Measurements from ENCODE around the gene PTPN1. TPM values are rescaled to one million over a fixed set of nuclear protein-coding genes. Genes with fewer than 3 reads are reported as not detected.

PTPN1 gene
- polyA plus RNA-seq, 3 donors = 12.4 to 21.4 (median 19.1) TPM

- Histone ChIP-seq H3K27ac (ENCODE audit: low read depth in 1 of 2, low read length in 2 of 2) (no peak overlapping the region), H2AFZ (ENCODE audit: insufficient read depth, low read depth, low read length, poor library complexity, severe bottlenecking) (no peak overlapping the region), H3K4me1 (ENCODE audit: control insufficient read depth in 1 of 2, insufficient read depth in 2 of 2, low read length in 2 of 2) (peaks cover 0 to 5% of the 10 kb centered on the region in 2 donors), H3K36me3 (replicated peaks in 1 of 2; ENCODE audit: control insufficient read depth in 1 of 2, insufficient read depth in 2 of 2, low read length in 2 of 2) (peaks cover 4 to 38% of the 10 kb centered on the region in 2 donors), H3K9ac (ENCODE audit: insufficient read depth, low read length, poor library complexity, severe bottlenecking) (no peak overlapping the region), H3K27me3 (ENCODE audit: control insufficient read depth in 2 of 2, insufficient read depth in 2 of 2, low read length in 2 of 2) (no peaks in the 10 kb centered on the region), H3K9me3 (replicated peaks in 1 of 2; ENCODE audit: control insufficient read depth in 1 of 2, insufficient read depth in 1 of 2, low read length in 2 of 2) (no peaks in the 10 kb centered on the region), H3K4me3 (replicated peaks in 1 of 3; ENCODE audit: low read depth in 2 of 3, low read length in 3 of 3) (no peak overlapping the region), H3K4me2 (replicated peaks; ENCODE audit: extremely low read depth, low read length, poor library complexity, severe bottlenecking) (no peak overlapping the region), H4K20me1 (ENCODE audit: insufficient read depth, low read length) (peaks cover 88% of the 10 kb centered on the region), H3K79me2 (ENCODE audit: insufficient read depth, low read length) (peaks cover 93% of the 10 kb centered on the region)
- H3K36me3 Mint-ChIP-seq = peaks cover 20 to 29% of the 10 kb centered on the region in 2 donors
- H3K9me3 Mint-ChIP-seq = no peaks in the 10 kb centered on the region
- peaks cover 3% of the 10 kb centered on the region for H3K4me1 Mint-ChIP-seq
- 100% methylated on average over 1 of the region's 4 CpGs for WGBS (ENCODE audit: insufficient coverage)
- H3K27ac Mint-ChIP-seq = no peak overlapping the region
- H3K4me3 Mint-ChIP-seq = no peak overlapping the region
- TF ChIP-seq CTCF (IDR thresholded peaks at IDR 0.05) = no peak
- no peaks in the 10 kb centered on the region for H3K27me3 Mint-ChIP-seq (ENCODE audit: low read depth in 3 of 3)
- DNase-seq = no peak
- intact Hi-C loops (cut with micrococcal nuclease) = no loop called here
These were observed 44.8 kb downstream of the PTPN1 start for GRCh38 chr20:50554694-50555579.

GRCh38 chr20:50555662-50556061, 45.5 kb downstream of the PTPN1 start:
- H3K4me2 ChIP-seq (replicated peaks; ENCODE audit: extremely low read depth, low read length, poor library complexity, severe bottlenecking) = no peak overlapping the region
- WGBS (ENCODE audit: insufficient coverage) = no CpG with 5 or more reads among the region's 5 CpGs
- H3K9me3 Mint-ChIP-seq = no peaks in the 10 kb centered on the region
- no peak overlapping the region for H2AFZ ChIP-seq (ENCODE audit: insufficient read depth, low read depth, low read length, poor library complexity, severe bottlenecking)
- H3K4me3 ChIP-seq (replicated peaks in 1 of 3; ENCODE audit: low read depth in 2 of 3, low read length in 3 of 3) = no peak overlapping the region
- H3K27ac ChIP-seq (ENCODE audit: low read depth in 1 of 2, low read length in 2 of 2) = no peak overlapping the region
- H3K27me3 Mint-ChIP-seq (ENCODE audit: low read depth in 3 of 3) = no peaks in the 10 kb centered on the region
- no peaks in the 10 kb centered on the region for H3K9me3 ChIP-seq (replicated peaks in 1 of 2; ENCODE audit: control insufficient read depth in 1 of 2, insufficient read depth in 1 of 2, low read length in 2 of 2)
- H3K9ac ChIP-seq (ENCODE audit: insufficient read depth, low read length, poor library complexity, severe bottlenecking) = no peak overlapping the region
- peaks cover 0 to 5% of the 10 kb centered on the region in 2 donors for H3K4me1 ChIP-seq (ENCODE audit: control insufficient read depth in 1 of 2, insufficient read depth in 2 of 2, low read length in 2 of 2)
- TF ChIP-seq CTCF (IDR thresholded peaks at IDR 0.05) = no peak
- no peak overlapping the region for H3K4me3 Mint-ChIP-seq
- no peak for DNase-seq
- peaks cover 4 to 31% of the 10 kb centered on the region in 2 donors for H3K36me3 ChIP-seq (replicated peaks in 1 of 2; ENCODE audit: control insufficient read depth in 1 of 2, insufficient read depth in 2 of 2, low read length in 2 of 2)
- peaks cover 2% of the 10 kb centered on the region for H3K4me1 Mint-ChIP-seq
- peaks cover 88% of the 10 kb centered on the region for H4K20me1 ChIP-seq (ENCODE audit: insufficient read depth, low read length)
- no peaks in the 10 kb centered on the region for H3K27me3 ChIP-seq (ENCODE audit: control insufficient read depth in 2 of 2, insufficient read depth in 2 of 2, low read length in 2 of 2)
- intact Hi-C loops (cut with micrococcal nuclease) = no loop called here
- H3K79me2 ChIP-seq (ENCODE audit: insufficient read depth, low read length) = peaks cover 93% of the 10 kb centered on the region
- peaks cover 20 to 23% of the 10 kb centered on the region in 2 donors for H3K36me3 Mint-ChIP-seq
- H3K27ac Mint-ChIP-seq = no peak overlapping the region
